Caco-2 (cell line): ENCODE measurements around the gene KLHDC9. TPM values are rescaled to one million over a fixed set of nuclear protein-coding genes. Genes with fewer than 3 reads are reported as not detected.

Experiments used
- BruUV-seq: library from RNA; stranded (reverse); fragments of 400-500 nt; replicated peaks from 2 replicates; lab custom pipeline; 2021; lab: Mats Ljungman, UMichigan
- CTCF ChIA-PET: fragments of 300-600 bp; sonication (Branson Sonifier 250); formaldehyde crosslinking; loops from one replicate; lab custom pipeline; 2022; ENCODE audit warnings: antibody characterized with exemption; lab: Charles Lee
- POLR2A ChIA-PET: fragments of 300-600 bp; sonication (Branson Sonifier 250); formaldehyde crosslinking; loops from one replicate; lab custom pipeline; 2022; ENCODE audit warnings: antibody characterized with exemption; lab: Charles Lee
- DNase-seq, 2 experiments: peaks; one replicate each; pipeline versions ENCODE4 v3.0.0 to v3.0.0-alpha.2; 2020 to 2022
- H3K27me3 ChIP-seq: replicated peaks from 2 replicates; pipeline ENCODE4 v1.6.0; 2011; ENCODE audit warnings: low read length; ENCODE audit not compliant: control insufficient read depth, insufficient read depth
- H3K36me3 ChIP-seq: 2 replicates; pipeline ENCODE4 v1.5.1; 2011; ENCODE audit warnings: low read length; ENCODE audit not compliant: control insufficient read depth, insufficient read depth
- H3K4me1 ChIP-seq: fragments of 250-450 bp; sonication (Bioruptor Pico); 2 replicates; pipeline ENCODE4 v1.5.1; 2020; ENCODE audit warnings: mild to moderate bottlenecking
- H3K4me3 ChIP-seq: 2 replicates; pipeline ENCODE4 v1.5.1; 2011; ENCODE audit warnings: low read depth, mild to moderate bottlenecking, control low read depth, low read length
- H3K9me3 ChIP-seq: fragments of 250-450 bp; sonication (Bioruptor Pico); 2 replicates; pipeline ENCODE4 v1.5.1; 2020; ENCODE audit warnings: mild to moderate bottlenecking, moderate library complexity
- H3K27ac Mint-ChIP-seq: one replicate; pipeline ENCODE4 v1.8.0; 2022; ENCODE audit warnings: mixed read lengths; ENCODE audit not compliant: unreplicated experiment
- H3K27me3 Mint-ChIP-seq: one replicate; pipeline ENCODE4 v1.8.0; 2022; ENCODE audit warnings: mixed read lengths; ENCODE audit not compliant: insufficient read depth, unreplicated experiment
- H3K36me3 Mint-ChIP-seq: one replicate; pipeline ENCODE4 v1.8.0; 2022; ENCODE audit warnings: mild to moderate bottlenecking, mixed read lengths; ENCODE audit not compliant: insufficient read depth, unreplicated experiment
- H3K4me1 Mint-ChIP-seq: one replicate; pipeline ENCODE4 v1.8.0; 2022; ENCODE audit warnings: low read depth, mixed read lengths; ENCODE audit not compliant: unreplicated experiment
- H3K4me3 Mint-ChIP-seq: one replicate; pipeline ENCODE4 v1.8.0; 2022; ENCODE audit warnings: mild to moderate bottlenecking, moderate library complexity, mixed read lengths; ENCODE audit not compliant: unreplicated experiment
- H3K9me3 Mint-ChIP-seq: one replicate; pipeline ENCODE4 v1.8.0; 2022; ENCODE audit warnings: mixed read lengths; ENCODE audit not compliant: unreplicated experiment
- CTCF ChIP-seq, 2 experiments: fragments of 200-600 bp in 1 of 2; IDR thresholded peaks; 1 replicate in 1 of 2; 2 replicates in 1 of 2; pipeline versions ENCODE4 v1.5.1 to v1.8.0; 2011 to 2022; ENCODE audit warnings: antibody characterized with exemption in 1 of 2, control low read depth in 1 of 2, inconsistent platforms in 1 of 2, low read depth in 1 of 2, low read length in 1 of 2, mild to moderate bottlenecking in 1 of 2, moderate library complexity in 1 of 2; ENCODE audit not compliant: insufficient read depth in 1 of 2, severe bottlenecking in 1 of 2, unreplicated experiment in 1 of 2
- intact Hi-C: fragments of 100-400 bp; cut with micrococcal nuclease; formaldehyde crosslinking; loops from one replicate; pipeline ENCODE4 v1.10.0; 2022; ENCODE audit not compliant: unreplicated experiment
- total RNA-seq: library from RNA; stranded (reverse); gene quantifications from 2 replicates; pipeline ENCODE4 v1.2.3, GENCODE V29; 2022

Gene KLHDC9
- total RNA-seq, 1 experiment from 2014 or later, result 2.0 TPM

DNA sequence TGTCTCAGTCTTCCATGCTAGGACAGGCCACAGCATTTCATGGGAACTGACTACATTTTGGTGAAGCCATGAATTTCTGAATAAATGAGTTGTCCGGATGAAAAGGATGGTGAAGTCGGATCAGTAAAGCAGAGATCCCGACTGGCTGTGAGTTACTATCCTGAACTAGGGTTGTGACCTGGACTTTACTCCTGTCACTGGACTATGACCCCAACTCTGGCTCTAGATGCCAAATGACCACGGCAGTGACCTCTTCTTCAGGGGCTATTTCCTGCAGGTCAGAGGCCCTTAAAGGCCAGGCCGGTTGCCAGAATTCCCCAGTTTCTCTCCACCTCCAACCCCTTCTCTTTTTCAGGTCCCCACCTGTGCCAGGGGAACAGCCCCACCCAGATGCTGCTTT lies 7.1 kb upstream of the KLHDC9 start:
- no peaks in the 10 kb centered on the region for H3K36me3 Mint-ChIP-seq
- no peak overlapping the region for H3K27ac Mint-ChIP-seq
- H3K27me3 ChIP-seq, result no peaks in the 10 kb centered on the region
- no peaks in the 10 kb centered on the region for H3K4me1 Mint-ChIP-seq
- H3K4me3 ChIP-seq, result no peak overlapping the region
- intact Hi-C loops, result no loop called here
- POLR2A ChIA-PET, result interaction anchor here (1.0 kb wide), 1 partner anchor 70 kb away, joined by 4 read pairs; the partner anchor contains the start of gene F11R
- no peaks in the 10 kb centered on the region for H3K27me3 Mint-ChIP-seq
- no peaks in the 10 kb centered on the region for H3K36me3 ChIP-seq
- CTCF ChIA-PET, result no interaction called here
- H3K4me3 Mint-ChIP-seq, result no peak overlapping the region
- TF ChIP-seq CTCF (IDR thresholded peaks at IDR 0.05; ENCODE audit: insufficient read depth in 1 of 2, low read depth in 1 of 2, low read length in 1 of 2, severe bottlenecking in 1 of 2, unreplicated experiment in 1 of 2), result no peak
- DNase-seq, result no peak
- H3K9me3 Mint-ChIP-seq, result no peaks in the 10 kb centered on the region
- BruUV-seq, result no TSS peak
- H3K4me1 ChIP-seq, result 0 out of 2 replicates have a peak, but pooled peaks cover 4% of the 10 kb centered on the region
- no peaks in the 10 kb centered on the region for H3K9me3 ChIP-seq

DNA sequence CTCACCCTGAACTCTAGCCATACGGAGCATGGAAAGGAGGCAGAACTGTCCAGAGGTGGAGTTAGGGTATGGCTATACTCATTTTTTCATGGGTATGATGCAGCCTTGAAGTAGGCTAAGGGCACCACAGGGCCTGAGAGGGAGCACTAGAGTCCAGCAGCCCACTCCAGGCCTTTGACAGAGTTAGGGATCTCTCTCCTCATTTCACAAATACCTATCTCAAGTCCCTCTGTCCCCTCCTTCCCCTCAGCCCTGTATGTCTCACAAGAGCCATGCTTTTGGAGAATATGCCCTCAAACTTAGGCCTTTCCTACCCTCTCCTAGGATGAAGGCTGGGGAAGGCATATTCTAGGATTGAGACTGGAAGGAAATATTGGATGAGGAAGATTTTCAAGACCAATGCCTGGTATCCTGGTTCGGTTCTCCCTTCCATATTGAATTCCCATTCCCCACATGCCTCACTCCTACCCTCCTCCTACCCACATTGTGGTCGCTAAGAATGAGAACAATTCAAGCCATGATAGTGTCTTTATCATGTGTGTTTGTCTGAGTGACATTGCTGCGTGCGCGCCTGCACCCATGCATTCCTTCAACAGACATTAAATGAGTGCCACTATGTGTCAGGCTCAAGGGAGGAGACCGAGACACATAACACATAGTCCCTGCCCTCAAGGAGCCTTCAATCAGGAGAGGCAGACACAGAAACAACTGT lies 6.2 kb upstream of the KLHDC9 start:
- no peaks in the 10 kb centered on the region for H3K27me3 ChIP-seq
- H3K27me3 Mint-ChIP-seq, result no peaks in the 10 kb centered on the region
- no peaks in the 10 kb centered on the region for H3K9me3 Mint-ChIP-seq
- intact Hi-C loops, result no loop called here
- no peaks in the 10 kb centered on the region for H3K4me1 Mint-ChIP-seq
- TF ChIP-seq CTCF (IDR thresholded peaks at IDR 0.05; ENCODE audit: insufficient read depth in 1 of 2, low read depth in 1 of 2, low read length in 1 of 2, severe bottlenecking in 1 of 2, unreplicated experiment in 1 of 2), result no peak
- BruUV-seq, result no TSS peak
- no peak for DNase-seq
- ChIA-PET CTCF (no interaction called here), POLR2A (no interaction called here)
- H3K4me3 Mint-ChIP-seq, result no peak overlapping the region
- no peak overlapping the region for H3K4me3 ChIP-seq
- 0 out of 2 replicates have a peak, but pooled peaks cover 4% of the 10 kb centered on the region for H3K4me1 ChIP-seq
- H3K36me3 ChIP-seq, result no peaks in the 10 kb centered on the region
- H3K9me3 ChIP-seq, result no peaks in the 10 kb centered on the region
- no peak overlapping the region for H3K27ac Mint-ChIP-seq
- H3K36me3 Mint-ChIP-seq, result no peaks in the 10 kb centered on the region

DNA sequence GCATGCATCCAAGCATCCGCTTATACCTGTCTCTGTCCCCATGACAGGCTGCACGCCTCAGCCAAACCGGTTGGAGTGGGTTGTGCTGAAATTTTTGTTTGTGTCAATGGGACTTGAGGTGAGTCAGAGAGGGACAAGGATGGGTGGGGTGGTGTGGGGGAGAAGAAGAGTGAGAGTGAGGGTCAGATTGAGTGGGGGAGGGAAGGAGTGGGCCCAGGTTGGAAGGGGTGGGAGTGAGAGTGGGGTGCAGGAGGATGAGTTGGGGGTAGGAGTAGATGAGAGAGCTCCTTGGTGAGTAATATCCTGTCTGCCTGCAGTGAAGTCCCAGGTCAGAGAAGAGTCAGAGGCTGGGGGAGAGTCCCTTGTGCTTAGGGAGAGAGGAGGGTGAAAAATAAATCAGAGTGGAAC lies 5.5 kb upstream of the KLHDC9 start:
- Histone ChIP-seq H3K4me1 (0 out of 2 replicates have a peak, but pooled peaks cover 4% of the 10 kb centered on the region), H3K36me3 (no peaks in the 10 kb centered on the region), H3K9me3 (no peaks in the 10 kb centered on the region), H3K4me3 (no peak overlapping the region), H3K27me3 (no peaks in the 10 kb centered on the region)
- Mint-ChIP-seq H3K4me3 (no peak overlapping the region), H3K36me3 (peaks cover 4% of the 10 kb centered on the region), H3K27me3 (no peaks in the 10 kb centered on the region), H3K4me1 (peaks cover 6% of the 10 kb centered on the region), H3K27ac (no peak overlapping the region), H3K9me3 (no peaks in the 10 kb centered on the region)
- no TSS peak for BruUV-seq
- no peak for DNase-seq
- CTCF ChIA-PET, result no interaction called here
- no peak for TF ChIP-seq CTCF (IDR thresholded peaks at IDR 0.05; ENCODE audit: insufficient read depth in 1 of 2, low read depth in 1 of 2, low read length in 1 of 2, severe bottlenecking in 1 of 2, unreplicated experiment in 1 of 2)
- POLR2A ChIA-PET, result no interaction called here
- intact Hi-C loops, result no loop called here
